ENCODE measurements around the gene DENND4B. TPM values are rescaled to one million over a fixed set of nuclear protein-coding genes. Genes with fewer than 3 reads are reported as not detected.

DENND4B gene, protein sequence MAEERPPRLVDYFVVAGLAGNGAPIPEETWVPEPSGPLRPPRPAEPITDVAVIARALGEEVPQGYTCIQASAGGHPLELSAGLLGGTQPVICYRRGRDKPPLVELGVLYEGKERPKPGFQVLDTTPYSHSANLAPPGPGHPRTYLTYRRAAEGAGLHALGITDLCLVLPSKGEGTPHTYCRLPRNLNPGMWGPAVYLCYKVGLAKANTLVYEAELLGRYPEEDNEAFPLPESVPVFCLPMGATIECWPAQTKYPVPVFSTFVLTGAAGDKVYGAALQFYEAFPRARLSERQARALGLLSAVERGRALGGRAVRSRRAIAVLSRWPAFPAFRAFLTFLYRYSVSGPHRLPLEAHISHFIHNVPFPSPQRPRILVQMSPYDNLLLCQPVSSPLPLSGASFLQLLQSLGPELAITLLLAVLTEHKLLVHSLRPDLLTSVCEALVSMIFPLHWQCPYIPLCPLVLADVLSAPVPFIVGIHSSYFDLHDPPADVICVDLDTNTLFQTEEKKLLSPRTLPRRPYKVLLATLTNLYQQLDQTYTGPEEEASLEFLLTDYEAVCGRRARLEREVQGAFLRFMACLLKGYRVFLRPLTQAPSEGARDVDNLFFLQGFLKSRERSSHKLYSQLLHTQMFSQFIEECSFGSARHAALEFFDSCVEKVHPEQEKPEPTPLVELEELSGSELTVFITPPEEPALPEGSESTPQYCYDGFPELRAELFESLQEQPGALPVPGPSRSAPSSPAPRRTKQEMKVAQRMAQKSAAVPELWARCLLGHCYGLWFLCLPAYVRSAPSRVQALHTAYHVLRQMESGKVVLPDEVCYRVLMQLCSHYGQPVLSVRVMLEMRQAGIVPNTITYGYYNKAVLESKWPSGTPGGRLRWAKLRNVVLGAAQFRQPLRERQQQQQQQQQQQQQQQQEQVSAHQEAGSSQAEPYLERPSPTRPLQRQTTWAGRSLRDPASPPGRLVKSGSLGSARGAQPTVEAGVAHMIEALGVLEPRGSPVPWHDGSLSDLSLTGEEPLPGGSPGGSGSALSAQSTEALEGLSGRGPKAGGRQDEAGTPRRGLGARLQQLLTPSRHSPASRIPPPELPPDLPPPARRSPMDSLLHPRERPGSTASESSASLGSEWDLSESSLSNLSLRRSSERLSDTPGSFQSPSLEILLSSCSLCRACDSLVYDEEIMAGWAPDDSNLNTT (N-terminal part only)
- total RNA-seq, result 217 and 257 TPM in 2 replicates

DNA sequence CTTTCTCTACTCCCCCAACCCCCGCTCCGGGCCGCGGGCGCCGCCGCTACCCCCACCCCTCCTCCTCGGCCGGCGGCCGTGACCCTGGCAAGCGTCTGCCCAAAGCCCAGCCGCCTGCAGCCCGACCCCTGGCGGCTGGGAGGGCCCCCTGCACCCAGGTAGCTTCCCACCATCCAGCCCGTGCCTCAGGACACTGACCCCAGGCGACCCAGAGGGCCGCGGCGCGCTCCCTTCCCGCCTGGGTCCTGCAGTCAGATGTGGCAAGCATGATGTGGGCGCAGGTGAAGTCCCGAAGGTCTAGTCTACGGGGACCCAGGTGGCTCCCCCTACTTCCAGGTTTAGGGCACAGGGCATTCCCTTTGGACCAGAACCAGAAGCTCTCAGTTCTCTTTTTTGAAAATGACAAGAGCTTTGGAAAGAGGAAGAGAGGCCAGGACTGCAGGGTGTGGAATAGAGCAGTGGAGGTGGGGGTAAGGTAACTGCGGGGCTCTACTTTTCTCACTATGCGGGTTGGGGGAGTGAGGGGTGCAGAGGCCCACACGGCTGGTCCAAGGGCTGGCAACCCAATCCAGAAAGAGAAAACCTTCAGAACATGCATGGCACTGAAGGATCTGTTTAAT, at the start of gene DENND4B:
DENND4B (minus strand) TSS at position 97 of the 620 bp plus-strand sequence. CDS start 2,344 bp downstream, outside the sequence.
- intact Hi-C loops (cut with micrococcal nuclease), result loop anchor here (1.0 to 5.0 kb wide), 9 partner anchors 12 to 661 kb away; partner anchors contain the start of genes ADAR, CREB3L4, CRTC2 and HAX1
- ATAC-seq (ENCODE audit: low read depth) (peak; percentile 54), DNase-seq (peak; percentile 74)
- TF ChIP-seq, protein P1, sequence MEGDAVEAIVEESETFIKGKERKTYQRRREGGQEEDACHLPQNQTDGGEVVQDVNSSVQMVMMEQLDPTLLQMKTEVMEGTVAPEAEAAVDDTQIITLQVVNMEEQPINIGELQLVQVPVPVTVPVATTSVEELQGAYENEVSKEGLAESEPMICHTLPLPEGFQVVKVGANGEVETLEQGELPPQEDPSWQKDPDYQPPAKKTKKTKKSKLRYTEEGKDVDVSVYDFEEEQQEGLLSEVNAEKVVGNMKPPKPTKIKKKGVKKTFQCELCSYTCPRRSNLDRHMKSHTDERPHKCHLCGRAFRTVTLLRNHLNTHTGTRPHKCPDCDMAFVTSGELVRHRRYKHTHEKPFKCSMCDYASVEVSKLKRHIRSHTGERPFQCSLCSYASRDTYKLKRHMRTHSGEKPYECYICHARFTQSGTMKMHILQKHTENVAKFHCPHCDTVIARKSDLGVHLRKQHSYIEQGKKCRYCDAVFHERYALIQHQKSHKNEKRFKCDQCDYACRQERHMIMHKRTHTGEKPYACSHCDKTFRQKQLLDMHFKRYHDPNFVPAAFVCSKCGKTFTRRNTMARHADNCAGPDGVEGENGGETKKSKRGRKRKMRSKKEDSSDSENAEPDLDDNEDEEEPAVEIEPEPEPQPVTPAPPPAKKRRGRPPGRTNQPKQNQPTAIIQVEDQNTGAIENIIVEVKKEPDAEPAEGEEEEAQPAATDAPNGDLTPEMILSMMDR (IDR thresholded peaks at IDR 0.05), result no peak
- H3K4me1 Mint-ChIP-seq, result peaks cover 71% of the 10 kb centered on the region
- peak within 1 kb of the TSS; percentile 90 for H3K4me3 Mint-ChIP-seq
- ChIA-PET POLR2A (interaction anchor here (0.6 to 5.8 kb wide), 40 partner anchors 9 to 1741 kb away, joined by 3 to 234 read pairs (median 8); partner anchors contain the start of genes ATP8B2, CHTOP, CREB3L4 and CRTC2), CTCF (interaction anchor here (0.6 to 4.0 kb wide), 15 partner anchors 9 to 275 kb away, joined by 3 to 46 read pairs (median 6); partner anchors contain the start of genes CREB3L4, GATAD2B, JTB and RAB13)
- H3K27ac Mint-ChIP-seq, result peak within 1 kb of the TSS; percentile 96
- no peaks in the 10 kb centered on the region for H3K9me3 Mint-ChIP-seq
- no peaks in the 10 kb centered on the region for H3K27me3 Mint-ChIP-seq
- H3K36me3 Mint-ChIP-seq (ENCODE audit: low read depth), result peaks cover 80% of the 10 kb centered on the region

DNA sequence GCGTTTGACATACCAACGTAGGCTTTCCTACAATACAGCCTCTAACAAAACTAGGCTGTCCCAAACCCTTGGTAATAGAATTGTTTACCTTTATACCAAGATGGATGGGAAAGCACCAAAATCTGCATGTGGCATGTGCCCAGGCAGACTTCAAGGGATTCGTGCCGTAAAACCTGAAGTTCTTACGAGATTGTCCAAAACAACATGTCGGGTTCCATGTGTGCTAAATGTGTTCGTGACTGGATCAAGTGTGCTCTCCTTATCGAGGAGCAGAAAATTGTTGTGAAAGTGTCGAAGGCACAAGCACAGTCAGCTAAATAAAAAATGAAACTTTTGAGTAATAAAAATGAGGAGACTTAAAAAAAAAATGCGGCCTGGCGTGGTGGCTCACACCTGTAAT, 49.1 kb upstream of the DENND4B start:
- POLR2A ChIA-PET, result interaction anchor here (0.6 to 1.0 kb wide), 3 partner anchors 225 to 361 kb away, joined by 3 read pairs; a partner anchor contains a TSS
- intact Hi-C loops (cut with micrococcal nuclease), result no loop called here
- H3K36me3 Mint-ChIP-seq (ENCODE audit: low read depth), result peaks cover 44% of the 10 kb centered on the region
- CTCF ChIA-PET, result no interaction called here
- no peaks in the 10 kb centered on the region for H3K9me3 Mint-ChIP-seq
- H3K4me1 Mint-ChIP-seq, result peaks cover 28% of the 10 kb centered on the region
- H3K27me3 Mint-ChIP-seq, result no peaks in the 10 kb centered on the region
- DNase-seq, result no peak
- TF ChIP-seq, protein P1 (IDR thresholded peaks at IDR 0.05), result no peak
- H3K27ac Mint-ChIP-seq, result peak overlapping the region; percentile 46
- ATAC-seq (ENCODE audit: low read depth), result no peak
- no peak overlapping the region for H3K4me3 Mint-ChIP-seq

DNA sequence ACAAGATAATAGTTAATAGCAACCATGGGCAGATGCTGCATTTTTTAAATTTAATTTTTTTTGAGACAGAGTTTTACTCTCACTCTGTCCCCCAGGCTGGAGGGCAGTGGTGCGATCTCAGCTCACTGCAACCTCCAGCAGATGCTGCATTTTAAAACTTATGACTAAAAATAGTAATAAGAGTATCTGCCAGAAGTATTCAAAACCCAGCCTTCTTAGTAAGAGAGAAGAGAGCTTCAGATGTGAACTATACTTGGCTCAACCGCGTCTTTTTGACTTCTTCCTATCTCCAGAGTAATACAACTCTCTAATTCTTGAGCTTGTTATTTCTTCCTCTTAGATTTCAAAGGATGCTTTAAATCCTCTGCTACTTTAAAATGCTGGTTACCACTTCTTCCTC, 48.7 kb upstream of the DENND4B start:
- H3K4me3 Mint-ChIP-seq, result no peak overlapping the region
- H3K9me3 Mint-ChIP-seq, result no peaks in the 10 kb centered on the region
- POLR2A ChIA-PET, result interaction anchor here (0.6 to 1.0 kb wide), 3 partner anchors 225 to 361 kb away, joined by 3 read pairs; a partner anchor contains a TSS
- peaks cover 47% of the 10 kb centered on the region for H3K36me3 Mint-ChIP-seq (ENCODE audit: low read depth)
- ATAC-seq (ENCODE audit: low read depth), result no peak
- no peak for DNase-seq
- peak overlapping the region; percentile 46 for H3K27ac Mint-ChIP-seq
- intact Hi-C loops (cut with micrococcal nuclease), result no loop called here
- H3K27me3 Mint-ChIP-seq, result no peaks in the 10 kb centered on the region
- CTCF ChIA-PET, result no interaction called here
- TF ChIP-seq, protein P1 (IDR thresholded peaks at IDR 0.05), result no peak
- peaks cover 32% of the 10 kb centered on the region for H3K4me1 Mint-ChIP-seq

DNA sequence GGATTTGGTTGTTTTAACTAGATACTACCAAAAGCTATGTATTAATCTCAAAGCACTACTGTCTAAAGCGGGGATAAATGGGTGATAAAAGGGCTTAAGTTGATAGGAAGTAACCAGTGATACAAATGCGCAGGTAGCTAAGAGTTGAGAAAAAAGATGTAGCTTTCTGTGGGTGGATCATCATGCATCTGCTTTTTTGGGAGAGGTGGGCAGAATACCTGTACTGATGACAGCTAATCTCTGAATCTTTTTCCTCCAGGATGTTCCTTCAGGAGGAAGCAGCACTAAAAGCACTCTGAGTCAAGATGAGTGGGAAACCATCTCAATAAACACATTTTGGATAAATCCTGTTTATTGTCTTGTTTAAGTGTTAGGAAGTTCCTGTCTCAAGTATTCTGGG, 45.3 kb upstream of the DENND4B start:
- Mint-ChIP-seq H3K27ac (peak overlapping the region; percentile 99), H3K27me3 (no peaks in the 10 kb centered on the region), H3K4me3 (peak overlapping the region; percentile 98), H3K9me3 (no peaks in the 10 kb centered on the region), H3K4me1 (peaks cover 43% of the 10 kb centered on the region), H3K36me3 (ENCODE audit: low read depth) (peaks cover 47% of the 10 kb centered on the region)
- intact Hi-C loops (cut with micrococcal nuclease), result loop anchor here (1.0 to 2.0 kb wide), 3 partner anchors 191 to 394 kb away; no protein-coding TSS in a partner anchor
- DNase-seq (no peak), ATAC-seq (ENCODE audit: low read depth) (no peak)
- ChIA-PET POLR2A (interaction anchor here (0.7 to 6.5 kb wide), 14 partner anchors 14 to 1093 kb away, joined by 3 to 96 read pairs (median 22); partner anchors contain the start of genes CREB3L4, CRTC2, DENND4B and GATAD2B), CTCF (no interaction called here)
- TF ChIP-seq, protein P1 (IDR thresholded peaks at IDR 0.05), result no peak

All from activated B cell treated with CpG ODN at 0.5 μM for 24 hours (primary cell).